Activated gamma-delta T cell (primary cell): ENCODE measurements around the gene LACRT.

Experiments
- DNase-seq: peaks from one replicate; lab custom pipeline; 2025; lab: John Stamatoyannopoulos, UW

Gene LACRT

GRCh38 chr12:54602661-54603060, 32.0 kb downstream of the LACRT start:
- no peak for DNase-seq

DNA sequence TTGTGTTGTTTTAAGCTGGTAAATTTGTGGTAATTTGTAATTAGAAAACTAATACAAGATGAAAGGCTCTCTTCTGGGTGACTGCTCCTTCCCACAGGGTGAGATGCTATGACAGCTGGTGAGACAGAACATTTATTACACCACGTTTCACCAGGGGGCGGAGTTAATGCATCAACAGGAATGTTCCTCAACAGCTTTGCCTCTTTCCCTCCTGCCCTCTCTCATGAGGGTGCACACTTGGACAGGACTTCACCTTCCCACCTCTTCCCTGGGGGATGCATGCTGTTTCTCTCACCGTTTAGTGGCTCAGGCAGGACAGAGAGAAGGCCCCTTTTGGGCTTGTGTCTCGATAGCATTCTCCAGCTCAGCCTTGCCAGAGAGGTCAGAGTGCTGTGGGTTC, 32.9 kb downstream of the LACRT start:
- DNase-seq: no peak

DNA sequence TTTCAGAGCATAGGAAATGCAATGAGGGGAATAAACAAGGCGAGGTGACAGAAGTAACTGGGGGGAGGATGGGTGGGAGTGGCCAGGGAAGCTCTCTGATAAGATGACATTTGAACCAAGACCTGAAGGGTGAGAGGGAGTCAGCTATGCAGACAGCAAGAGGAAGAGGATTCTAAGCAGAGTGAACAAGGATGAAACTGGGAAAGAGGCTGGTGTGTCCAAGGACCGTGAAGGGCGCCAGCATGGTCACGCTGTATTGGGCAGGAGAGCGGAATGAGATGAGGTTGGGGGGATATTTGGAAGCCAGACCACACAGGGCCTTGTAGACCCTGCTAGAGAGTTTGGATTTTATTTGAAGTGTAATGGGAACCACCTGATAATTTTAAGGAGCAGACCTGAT, 35.7 kb downstream of the LACRT start:
- no peak for DNase-seq

DNA sequence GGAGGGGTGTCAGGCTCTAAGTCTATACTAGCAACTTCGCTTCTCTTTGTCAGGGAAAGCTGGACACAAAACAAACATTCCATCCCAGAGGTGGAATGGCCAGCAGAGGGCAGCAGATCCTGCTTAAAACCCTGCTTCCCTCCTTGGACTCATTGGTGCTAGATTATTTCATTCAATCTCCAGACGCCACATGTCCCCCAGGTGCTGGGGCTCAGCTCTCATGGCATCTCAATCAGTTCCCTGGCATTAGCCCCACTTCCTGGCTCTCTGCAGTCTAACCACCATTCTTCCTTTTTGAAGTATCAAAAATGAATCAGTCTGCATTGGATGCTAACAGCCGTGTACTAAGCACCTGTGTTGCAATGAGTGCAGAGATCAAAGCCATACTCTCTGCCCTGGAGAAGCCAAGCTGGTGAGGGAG, 38.2 kb downstream of the LACRT start:
- no peak for DNase-seq

DNA sequence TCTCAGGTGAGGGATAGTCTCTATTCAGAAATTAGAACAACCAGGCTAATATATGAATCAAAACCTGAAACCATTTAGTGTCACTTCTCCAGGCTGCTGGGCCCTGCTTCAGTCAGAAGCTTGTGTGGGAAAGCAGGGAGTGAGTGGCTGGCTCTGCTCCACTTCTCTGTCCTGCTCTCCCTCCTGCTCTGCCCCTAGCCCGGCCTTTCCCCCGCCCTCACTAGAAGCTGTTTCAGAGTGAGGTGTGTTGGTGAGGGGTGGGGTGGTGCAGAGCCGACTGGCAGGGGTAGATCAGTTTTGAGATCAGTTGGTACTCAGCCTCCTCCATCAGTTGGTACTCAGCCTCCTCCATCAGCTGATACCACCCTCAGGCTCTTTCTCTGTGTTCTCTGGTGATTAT, 39.2 kb downstream of the LACRT start:
- DNase-seq: no peak

DNA sequence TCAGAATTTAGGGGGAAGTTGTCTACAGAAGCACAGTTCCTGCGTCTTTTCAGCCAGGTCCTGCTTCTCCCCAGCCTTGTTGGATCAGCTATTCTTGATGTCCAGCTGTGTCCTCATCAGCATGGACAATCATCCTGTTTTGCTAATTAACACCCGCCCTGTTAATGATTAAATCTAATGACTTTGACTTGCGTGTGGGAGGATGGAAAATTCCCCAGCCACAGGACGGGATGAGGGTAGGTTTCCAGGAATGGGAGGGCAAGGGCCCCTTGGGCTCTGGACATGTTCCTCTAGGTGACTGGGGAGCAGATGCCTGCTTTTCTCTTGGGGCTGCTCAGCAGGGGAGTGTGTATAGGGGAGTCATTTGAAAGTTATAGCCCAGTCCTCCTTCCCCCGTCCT, 41.0 kb downstream of the LACRT start:
- no peak for DNase-seq

GRCh38 chr12:54593135-54593534, 41.6 kb downstream of the LACRT start:
- DNase-seq: no peak

GRCh38 chr12:54592316-54592715, 42.4 kb downstream of the LACRT start:
- no peak for DNase-seq

DNA sequence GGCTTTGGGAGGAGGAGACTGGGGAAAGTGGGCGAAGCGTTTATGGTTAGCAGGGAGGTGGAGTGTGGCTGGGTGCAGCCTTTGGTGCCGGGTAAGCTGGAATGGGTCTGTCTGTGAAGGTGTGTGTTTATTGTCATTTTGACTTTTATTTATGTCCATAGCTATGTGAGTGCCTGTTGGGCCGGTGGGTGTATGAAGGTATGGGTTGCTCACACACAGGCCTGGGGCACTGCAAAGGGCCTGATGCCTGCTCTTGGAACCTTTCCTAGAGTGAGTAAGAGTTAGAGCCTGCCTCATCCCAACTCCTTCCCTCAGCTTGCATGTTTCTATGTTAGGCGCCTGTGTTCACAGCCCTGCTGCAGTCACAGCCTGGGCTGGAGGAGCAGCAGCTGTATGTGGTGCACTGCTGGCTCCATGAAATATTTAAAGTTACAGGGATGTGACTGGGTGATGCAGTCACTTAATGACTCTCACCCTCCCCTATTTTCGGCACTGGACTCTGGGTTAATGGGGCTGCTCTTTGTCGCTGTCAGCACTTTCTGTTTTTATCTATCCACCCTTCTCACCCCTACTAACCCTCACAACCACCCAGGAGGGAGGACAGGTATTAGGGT, 43.6 kb downstream of the LACRT start:
- DNase-seq: no peak

DNA sequence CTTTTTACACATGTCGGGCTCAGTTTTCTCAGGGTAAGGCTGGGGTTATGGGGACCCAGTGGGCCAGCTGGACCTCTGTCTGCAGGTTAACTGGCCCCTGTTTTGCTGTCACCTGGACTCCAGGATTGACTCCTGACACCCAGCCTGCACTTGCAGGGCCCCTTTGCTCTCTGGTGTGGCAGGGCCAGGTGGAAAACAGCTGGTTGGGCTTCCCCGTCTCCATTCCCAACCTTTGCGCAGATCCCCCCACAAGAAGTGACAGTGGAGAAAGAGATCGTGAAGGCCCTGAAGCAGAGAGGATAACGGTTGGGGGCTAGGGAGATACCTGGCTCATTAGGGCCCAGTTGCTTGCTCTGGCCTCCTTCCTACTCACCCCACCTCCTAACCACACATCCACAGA, 44.7 kb downstream of the LACRT start:
- DNase-seq: no peak

DNA sequence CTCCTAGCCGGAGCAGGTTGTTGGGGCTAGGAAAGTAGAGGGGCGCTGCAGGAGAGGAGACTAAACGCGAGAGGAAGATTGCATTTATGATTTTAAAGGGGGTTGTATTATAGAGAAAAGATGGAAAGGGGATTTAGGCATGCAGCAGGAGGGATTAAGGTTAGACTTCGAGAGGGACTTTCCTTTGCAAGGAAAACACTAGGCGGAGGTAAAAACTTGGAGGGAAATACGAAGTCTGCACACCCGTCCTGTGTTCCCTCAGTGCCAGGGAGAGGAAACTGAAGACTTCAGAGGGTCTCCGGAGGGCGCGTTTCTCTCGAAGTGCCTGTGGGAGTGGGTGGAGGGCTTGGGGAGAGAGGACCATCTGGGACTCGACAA, 45.8 kb downstream of the LACRT start:
- DNase-seq: no peak

DNA sequence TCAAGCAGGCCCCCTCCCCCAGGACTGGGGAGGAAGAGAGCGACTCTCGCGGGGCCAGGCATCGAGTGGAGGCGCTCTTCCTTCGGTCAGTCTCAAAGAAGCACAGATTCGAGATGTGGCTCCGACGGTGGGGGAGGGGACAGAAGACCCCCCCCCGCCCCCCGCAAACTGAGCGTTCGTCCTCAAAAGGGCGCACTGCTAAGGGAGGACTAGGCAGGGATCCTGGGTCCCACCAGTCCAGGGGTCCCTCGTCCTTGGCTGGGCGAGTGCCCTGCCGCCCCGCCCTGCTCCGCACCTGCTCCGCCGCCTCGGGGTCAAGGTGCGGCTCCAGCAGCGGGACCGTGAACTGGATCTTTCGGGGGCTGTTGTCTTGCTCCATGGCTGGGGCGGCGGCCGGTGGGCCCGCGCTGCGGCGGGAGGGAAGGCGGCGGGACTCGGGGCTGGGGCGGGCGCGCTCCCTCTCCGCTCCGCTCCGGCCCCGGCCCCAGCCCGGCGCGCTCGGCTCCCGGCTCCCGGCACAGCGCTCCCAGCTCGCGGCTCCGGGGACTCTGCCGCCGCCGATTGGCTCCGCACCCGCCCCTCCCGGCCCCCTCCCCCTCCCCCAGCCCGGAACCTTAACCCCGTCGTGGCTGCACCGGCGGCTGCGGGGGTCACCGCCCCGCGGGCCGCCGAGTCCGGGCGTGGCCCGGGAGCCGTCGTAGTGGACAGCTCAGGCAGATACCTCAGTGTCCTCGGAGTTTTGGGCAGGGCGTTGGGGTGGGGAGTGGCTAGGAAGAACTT, 46.4 kb downstream of the LACRT start, which contains the start of gene PPP1R1A:
PPP1R1A (minus strand) TSS at position 550 of the 780 bp plus-strand sequence; CDS start at position 379, 171 bp downstream.
- DNase-seq: no peak

DNA sequence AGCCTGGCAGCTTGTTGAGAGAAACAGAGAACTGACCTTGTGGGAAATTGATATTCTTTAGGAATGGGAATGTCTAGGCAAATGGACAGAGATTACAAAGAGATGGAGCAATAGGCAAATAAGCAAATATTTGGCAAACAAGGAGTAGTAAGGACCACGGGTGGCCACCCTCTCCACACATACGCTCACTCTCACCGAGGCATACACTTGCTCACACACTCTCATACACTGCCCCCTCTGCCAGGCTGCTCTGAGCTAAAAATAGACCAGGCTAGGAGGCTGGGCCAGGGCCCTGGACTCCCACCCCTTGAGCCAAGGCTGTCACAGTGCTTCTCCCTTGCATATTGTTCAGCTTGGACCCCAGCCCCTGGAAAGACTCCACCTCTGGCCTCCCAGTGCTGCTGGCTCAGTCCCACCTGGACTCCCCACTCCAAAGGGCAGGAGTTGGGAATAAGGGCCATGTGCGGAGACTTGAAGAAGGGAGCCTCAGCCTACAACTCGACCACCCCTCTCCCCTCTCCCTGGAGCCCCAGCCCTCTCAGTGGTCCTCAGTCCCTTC, 47.3 kb downstream of the LACRT start:
- no peak for DNase-seq

DNA sequence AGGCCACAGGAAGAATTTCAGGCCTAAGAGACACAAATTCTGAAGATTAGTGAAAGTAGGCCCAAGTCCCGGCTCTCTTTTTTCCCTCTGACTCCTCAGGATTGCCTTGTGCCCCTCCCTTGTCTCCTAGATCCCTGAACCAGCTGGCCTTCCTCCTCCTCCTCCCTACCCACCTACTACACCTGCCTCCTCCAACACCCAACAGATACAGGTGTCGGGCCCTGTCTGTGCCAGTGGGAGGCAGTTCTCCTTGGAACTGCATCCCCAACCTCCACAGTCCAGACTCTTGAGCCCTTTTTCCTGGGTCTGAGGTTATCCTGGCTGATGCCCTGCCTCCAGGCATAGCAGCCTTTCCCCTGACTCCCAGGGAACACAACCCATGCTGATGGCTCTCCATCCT, 48.1 kb downstream of the LACRT start:
- no peak for DNase-seq

GRCh38 chr12:54585243-54585642, 49.5 kb downstream of the LACRT start:
- DNase-seq: no peak

DNA sequence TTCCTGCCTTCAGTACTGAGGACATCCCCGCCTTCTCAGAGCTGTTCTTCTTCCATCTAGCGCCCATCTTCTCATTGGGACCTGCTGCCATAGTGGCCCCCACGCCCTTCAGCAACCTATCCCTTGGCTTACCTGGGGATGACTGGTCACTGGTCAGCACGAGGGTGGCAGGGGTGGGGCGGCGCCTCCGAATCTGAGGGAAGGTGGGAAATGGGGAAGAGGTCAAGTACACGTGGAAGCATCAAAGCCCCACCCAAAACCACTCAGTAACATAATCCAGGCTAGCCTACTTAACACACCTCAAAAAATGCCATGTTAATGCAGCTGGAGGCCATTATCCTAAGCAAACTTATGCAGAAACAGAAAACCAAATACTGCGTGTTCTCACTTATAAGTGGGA, 50.6 kb downstream of the LACRT start:
- no peak for DNase-seq

DNA sequence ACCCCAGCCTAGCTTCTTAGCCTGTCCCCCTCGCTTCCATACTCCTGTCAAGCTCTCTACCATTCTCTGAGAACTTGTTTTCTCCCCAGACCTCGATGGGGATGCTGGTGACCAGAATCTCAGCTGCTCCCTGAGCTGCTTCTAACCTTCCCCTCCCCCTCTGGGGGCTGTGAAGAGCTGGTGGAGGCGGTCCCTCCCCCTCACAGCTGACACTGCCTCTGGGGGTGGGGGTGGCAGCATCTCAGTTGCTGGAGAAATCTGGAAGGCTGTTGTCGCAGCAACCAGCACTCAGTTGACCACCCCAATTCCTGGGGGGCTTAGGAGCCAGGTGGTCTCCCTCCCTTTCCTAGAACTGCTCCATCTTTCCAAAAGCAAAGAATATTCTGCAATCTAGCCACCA, 51.0 kb downstream of the LACRT start:
- no peak for DNase-seq

DNA sequence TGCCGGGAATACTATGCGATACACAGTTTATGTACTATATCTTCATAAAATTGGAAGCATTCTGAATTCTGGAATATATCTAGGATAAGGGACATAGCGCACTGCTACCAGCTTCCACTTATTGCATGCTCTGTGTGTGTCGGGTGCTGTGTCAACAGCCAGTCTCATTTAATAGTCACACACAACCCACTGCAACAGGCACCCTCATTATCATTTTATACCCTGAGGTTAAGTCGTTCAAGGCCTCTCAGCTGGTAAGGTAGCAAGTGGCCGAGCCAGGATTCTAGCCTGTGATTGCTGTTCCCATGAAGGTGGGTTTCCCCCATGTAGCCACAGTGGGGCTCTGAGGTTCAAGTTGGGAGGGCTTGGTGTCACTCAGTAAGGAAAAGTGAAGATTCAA, 53.3 kb downstream of the LACRT start:
- no peak for DNase-seq
